HL-60/S4 treated with retinoic acid at 250 ng/mL for 4 days and 3 days (cell line): ENCODE data around the gene CCDC149.

Experiments
- in situ Hi-C: fragments of 300-500 bp; cut with MboI; formaldehyde crosslinking; loops from 2 replicates; pipeline ENCODE4 v1.7.0; 2022; ENCODE audit warnings: low sequenced_read_pairs

CCDC149 gene

DNA sequence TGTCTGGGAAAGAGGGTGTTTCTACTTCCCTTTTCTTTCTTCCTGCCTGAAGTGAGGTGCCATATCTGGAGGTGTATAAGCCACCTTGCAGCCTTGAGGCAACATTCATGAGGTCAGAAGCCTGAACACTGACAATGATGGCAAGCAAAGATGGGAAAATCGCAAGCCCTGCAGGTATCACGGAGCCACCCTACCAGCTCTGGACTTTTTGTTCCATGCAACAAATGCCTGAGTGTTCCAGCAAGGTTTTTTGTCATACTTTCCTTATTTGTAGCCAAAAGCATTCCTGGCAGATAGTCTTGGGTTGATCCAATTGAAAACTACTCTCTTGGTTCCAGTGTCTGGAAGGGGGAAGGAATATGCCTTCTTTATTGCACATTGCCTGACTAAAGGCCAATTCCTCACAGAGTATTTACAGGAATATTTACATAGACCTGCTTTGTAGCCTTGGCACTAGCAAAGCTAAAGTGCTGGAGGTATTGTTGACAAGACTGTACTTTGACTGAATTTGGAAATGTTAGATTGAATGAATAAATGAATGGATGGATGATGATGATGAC is 131.8 kb downstream of the CCDC149 start:
- in situ Hi-C loops: no loop called here

DNA sequence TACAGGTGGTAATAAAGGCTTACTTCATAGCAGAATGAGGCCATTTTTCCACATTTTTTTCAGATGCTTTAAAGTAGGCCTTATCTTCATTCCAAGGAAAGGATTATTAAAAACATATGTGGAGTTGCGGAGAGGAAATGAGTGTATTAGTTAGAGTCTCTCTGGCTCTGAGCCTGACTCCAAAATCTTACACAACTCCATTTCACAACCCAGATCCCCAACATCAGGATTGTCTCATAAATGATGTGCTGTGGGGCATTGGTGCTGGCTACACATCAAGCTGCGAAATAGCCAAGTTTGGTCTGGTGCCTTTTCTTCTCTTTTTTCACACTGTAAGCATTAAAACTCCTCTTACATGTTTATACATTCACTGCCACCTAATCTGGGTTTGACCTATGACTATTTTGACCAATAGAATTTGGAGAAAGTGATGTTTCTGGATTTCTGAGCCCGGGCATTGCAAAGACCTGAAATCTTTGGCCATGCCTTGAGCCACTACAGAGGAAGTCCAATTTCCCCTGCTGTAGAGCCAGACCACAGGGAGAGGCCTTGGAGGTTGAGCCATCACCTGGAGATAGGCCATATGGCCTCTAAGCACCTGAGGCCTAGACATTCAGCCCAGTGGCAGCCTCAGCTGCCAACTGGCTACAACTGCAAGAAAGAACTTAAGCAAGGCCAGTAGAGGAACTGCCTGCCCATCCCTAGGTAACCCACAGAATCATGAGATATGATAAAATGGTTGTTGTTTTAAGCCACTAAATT is 134.2 kb downstream of the CCDC149 start:
- in situ Hi-C loops: no loop called here

DNA sequence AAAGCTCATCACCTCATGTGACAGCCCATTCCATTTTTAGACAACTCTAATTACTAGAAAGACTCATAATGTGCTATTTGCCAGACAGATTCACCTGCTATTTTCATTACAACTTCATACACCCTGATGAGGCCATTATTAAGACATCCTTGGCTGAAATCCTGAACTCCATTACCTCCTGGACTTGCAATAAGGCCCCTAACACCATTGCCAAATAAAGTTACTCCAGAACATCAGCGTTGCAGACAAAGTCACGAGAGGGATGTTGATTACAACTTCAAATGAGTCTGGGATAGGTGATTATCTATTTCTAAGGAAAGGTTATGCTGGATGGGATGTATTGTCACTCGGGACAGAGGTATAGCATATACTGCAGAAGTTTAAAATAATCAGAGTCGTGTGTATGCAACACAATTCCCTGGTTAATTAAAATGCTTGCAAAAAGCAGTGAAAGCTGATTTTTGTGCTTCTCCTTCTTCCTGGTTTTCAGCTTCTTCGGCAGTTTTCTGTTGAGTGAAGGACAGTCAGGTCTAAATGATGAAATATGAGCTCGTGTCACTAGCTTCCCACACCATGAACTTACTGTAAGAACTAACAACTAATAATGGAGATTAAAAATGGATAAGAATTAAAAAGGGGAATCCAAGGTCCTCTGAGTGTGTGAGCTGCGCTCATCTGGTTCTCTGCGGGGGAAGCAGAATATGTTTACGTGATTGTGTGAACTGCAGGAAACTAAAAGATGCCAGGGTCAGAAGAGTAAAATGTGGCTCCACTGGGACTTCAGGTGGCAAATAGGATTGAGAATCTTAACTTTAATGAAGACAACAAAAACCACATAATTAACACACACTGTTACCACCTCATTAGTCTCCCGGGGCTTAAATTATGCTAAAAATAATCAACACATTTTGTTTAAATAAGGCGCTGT is 135.0 kb downstream of the CCDC149 start:
- in situ Hi-C loops: no loop called here

DNA sequence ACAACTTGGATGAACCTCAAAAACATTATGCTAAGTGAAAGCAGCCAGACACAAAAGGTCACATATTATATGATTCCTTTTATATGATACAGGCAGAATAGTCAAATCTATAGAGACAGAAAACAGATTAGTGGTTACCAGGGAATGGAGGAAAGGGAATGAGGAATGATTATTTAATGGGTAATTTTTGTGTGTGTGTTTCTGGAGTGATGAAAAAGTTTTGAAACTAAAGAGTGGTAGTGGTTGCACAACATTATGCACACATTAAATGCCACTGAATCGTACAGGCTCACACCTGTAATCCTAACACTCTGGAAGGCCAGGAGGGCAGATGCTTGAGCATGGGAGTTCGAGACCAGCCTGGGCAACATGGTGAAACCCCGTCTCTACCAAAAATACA is 137.1 kb downstream of the CCDC149 start:
- in situ Hi-C loops: no loop called here

DNA sequence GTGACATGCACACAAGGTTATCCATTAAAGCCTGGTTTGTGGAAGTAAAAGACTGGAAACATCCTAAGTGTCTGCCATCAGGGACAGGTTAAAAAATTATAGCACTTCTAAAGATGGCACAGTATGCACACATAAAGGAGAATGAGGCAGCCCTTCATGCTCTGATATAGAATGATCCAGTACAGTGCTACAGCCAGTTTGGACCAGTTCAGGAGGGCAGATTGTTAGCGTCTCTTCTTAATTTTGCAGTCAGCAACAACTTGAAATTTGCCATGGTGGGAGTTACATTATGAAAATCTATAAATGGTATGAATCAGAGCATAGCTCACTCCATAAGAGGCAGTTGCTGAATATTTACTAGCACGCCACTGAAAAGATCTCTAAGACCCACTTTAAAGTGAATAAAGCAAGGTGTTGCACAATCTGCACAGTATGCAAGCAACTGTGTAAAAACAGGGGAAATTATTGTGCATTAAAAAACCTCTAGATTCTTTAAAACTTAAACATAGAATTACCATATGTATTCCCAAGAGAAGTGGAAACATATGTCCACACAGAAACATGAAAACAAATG is 137.7 kb downstream of the CCDC149 start:
- in situ Hi-C loops: no loop called here

DNA sequence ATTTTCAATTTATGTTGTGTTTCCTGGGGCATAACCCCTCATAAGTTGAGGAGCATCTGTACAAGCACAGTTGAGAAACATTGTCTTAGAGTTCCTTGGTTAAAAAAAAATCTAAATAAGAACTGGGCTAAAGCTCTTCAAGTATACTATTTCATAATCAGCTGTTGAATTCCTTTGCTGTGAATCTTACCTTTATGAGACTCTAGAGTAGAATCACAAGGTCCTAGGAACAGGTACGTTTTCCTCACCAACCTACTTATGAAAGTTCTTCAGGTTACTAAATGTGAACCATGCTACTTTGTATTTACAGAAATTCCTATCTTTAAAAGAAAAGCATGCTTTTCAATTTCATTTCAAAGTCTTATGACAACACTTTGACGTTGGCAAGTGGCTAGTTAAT is 138.4 kb downstream of the CCDC149 start:
- in situ Hi-C loops: no loop called here

DNA sequence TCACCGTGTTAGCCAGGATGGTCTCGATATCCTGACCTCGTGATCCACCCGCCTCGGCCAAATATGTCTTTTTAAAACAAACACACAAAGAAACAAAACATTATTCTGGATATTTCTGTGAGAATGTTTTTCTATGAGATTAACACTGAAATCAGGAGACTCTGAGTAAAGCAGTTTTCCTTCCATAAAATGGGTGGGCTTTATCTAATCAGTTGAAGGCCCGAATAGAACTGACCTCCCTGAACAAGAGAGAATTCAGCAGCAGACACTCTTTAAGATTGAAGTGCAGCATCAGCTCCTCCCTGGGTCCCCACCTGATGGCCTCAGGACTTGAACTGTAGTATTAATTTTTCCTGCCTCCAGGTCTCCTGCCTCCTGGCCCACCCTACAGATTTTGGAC is 139.9 kb downstream of the CCDC149 start:
- in situ Hi-C loops: no loop called here

DNA sequence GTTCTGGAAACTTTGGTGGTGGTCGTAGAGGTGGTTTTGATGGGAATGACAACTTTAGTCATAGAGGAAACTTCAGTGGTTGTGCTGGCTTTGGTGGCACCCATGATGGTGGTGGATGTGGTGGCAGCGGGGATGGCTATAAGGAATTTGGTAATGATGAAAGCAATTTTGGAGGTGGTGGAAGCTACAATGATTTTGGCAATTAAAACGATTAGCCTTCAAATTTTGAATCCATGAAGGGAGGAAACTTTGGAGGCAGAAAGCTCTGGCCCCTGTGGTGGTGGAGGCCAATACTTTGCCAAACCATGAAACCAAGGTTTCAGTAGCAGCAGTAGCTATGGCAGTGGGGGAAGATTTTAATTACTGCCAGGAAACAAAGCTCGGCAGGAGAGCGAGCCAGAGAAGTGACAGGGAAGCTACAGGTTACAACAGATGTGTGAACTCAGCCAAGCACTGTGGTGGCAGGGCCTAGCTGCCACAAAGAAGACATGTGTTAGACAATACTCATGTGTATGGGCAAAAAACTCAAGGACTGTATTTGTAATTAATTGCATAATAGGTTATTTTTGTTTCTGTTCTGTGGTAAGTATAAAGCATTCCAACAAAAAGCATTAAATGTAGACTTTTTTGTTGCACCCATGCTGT is 140.7 kb downstream of the CCDC149 start:
- in situ Hi-C loops: no loop called here

DNA sequence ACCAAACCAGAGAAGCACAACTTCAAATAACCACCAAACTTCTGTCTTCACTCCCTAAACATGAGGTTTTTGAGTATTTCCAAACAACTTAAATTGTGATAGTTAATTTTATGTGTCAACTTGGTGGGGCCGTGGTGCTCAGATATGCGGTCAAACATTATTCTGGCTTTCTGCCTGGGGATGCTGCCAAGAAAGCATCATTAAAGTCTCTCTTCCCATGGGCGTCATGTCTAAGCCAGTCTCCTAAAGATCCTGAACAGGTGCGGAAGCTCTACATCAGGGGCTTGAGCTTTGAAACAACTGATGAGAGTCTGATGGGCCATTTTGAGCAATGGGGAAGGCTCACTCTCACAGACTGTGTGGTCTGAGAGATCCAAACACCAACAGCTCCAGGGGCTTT is 141.6 kb downstream of the CCDC149 start:
- in situ Hi-C loops: no loop called here

DNA sequence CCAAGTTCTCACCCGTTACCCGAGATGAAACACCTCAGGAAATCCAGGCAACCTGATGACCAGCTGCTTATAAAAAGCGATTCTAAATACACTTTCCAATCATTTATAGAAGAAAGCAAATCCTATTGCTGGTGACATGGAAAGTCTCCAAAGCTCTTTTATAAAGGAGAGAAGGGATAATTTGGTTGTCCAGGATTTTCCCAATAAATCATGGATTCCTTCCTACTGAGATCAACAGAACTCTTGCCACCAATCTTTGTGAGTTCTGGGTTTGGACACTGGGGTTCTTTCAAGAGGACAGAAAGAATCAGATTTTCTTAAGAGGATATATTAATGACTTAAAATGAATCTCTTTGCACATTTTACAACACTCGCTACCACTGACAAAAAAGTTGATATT is 142.2 kb downstream of the CCDC149 start:
- in situ Hi-C loops: no loop called here

DNA sequence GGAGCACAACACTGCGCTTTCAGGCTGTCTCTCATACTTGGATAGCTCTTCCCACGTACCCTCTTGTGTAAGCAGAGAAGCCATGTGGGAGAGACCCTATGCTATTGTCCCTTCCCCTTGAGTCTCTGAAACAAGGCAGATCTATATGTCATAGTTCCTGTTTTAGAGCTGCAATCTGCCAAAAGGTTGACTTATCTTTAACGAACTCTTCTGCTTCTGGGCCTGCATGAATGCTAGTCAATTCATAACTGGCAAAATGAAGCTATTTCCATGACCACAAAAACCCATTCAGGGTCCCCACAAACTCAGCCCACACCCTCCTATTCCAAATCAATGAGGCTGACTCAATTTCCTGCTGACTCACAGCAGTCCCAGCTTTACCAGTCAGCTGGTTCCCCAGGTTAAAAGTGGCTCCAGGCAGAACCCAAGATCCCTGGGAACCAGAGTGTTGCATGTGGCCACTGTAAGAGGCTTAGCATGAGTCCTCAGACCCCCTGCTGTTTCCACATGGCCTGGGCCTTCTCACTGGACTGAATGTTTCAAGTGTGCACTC is 142.7 kb downstream of the CCDC149 start:
- in situ Hi-C loops: no loop called here

DNA sequence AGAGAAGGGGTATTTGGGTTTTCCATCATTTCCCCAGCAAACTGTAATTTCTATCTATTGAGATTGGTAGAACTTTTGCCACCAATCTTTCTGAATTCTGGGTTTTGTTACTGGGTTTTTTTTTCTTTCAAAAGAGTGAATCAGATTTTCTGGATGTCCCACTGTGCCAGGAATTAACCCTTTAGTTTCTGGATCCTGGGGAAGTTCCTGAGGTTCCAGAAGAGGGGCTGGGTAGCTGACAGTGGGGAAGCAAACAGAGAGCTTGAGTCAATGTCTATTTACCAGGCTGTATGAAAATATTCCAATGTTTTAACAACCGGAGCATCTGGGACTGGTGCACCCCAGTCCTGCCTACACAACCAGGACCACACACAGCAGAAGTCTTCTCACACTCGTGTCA is 143.3 kb downstream of the CCDC149 start:
- in situ Hi-C loops: no loop called here

DNA sequence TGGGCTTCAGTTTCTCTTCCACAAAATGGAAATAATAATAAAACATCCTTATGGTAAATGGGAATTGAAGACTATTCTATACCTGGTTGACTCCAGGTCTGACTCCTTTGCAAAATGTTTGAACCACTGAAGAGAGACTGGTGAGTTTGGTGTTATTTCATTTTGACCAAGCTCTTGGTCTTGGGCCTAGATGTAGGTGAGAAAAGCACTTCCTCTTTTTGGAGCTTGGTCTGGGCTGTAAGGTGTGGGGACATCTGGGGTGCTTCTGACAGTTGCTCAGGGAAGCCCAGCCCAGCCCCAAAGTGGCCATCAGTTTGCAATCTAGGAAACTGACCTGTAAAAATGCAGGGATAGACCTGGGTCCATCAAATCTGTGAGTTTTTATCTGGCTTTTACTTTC is 144.2 kb downstream of the CCDC149 start:
- in situ Hi-C loops: no loop called here

DNA sequence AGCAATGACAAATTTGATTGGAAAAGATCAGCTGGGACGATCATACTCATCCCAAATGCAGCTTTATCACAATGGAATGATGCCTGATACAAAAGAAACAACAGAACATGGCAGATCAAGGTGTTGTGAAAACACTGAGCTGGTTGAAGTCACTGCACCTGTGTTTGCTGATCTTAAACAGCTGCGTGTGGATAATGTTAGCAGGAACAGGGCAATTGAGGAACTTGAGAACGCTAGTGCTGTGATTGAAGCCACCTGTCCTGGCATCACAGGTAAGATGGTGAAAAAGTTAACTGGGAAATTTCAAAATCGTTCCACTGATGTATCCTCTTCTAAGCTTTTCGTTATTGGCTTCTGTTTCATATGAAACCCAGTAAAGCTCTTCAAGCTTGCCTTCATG is 144.8 kb downstream of the CCDC149 start:
- in situ Hi-C loops: no loop called here

DNA sequence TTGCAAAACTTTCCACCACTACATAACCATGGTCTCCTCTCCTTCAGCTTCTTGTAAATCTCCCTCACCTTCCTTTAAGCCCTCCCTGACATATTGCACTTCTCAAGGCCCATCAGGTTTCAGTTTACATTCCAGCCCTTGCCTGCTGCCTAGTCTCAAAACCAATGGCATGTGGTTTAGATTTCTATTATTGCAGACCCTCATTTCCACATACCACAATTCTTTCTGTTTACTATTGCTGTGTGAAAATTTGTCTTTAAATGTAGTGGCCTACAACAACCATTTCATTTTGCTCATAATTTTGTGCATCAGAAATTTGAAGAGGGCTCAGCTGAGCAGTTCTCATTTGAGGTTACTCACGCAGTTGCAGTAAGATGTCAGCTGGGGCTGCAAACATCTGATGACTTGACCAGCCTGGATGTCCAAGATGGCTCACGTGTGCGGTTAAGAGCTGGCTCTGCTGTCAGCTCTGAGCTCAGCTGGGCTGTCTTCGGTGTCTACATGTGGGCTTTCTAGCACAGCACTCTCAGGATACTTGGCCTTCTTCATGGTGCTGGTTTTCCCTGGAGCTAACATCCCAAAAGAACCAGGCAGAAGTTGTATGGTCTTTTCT is 147.4 kb downstream of the CCDC149 start:
- in situ Hi-C loops: no loop called here

DNA sequence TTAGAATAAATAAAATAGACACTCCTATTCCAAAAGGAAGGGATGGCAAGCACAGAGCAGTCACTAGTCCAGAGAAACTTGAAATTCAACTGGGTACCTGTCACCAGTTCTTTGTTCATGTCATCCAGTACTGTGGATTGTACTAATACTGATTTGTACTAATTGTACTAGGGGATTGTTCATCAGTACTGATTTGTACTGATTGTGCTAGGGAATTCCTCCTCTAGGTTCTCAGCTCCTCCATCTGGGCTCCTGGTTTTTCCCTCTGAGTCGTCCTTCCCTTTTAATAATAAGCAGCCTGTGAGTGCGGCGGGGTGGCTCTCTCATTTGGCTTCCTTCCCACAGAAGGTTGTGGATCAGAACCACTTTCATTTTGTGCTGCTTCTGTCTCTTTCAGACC is 148.5 kb downstream of the CCDC149 start:
- in situ Hi-C loops: no loop called here

DNA sequence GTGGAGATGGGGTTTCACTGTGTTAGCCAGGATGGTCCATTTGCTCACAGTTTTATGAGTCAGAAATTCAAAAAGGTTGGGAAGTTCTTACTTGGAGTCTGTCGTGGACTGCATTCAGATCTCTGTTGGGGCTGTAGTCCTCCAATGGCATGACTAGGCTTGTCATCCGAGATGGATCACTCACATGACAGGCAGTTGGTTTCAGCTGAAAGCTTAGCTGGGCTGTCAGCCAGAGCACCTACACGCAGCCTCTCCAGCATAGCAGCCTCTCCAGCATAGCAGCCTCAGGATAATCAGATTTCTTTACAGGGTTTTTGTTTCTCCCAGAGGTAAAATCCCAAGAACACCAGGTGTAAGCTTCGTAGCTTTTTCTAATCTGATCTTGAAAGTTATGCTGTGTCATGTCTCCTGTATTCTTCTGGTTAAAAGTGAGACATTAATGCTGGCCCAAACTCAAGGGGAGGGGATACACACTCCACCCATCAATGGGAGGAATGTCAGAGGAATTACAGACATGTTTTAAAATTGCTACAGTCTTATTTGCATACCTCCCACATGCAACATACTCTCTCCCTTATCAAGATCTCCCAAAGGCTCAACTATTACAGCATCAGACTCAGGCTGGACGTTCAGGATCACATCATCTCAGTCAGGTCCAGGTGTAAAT is 149.1 kb downstream of the CCDC149 start:
- in situ Hi-C loops: no loop called here
